ENCODE data around the gene MSH5.

Gene MSH5

GRCh38 chr6:31736021-31736767 lies 3.6 kb upstream of the MSH5 start, which contains the start of gene CLIC1:
Gene CLIC1 (minus strand): TSS chr6:31736530. CDS start chr6:31736300, 230 bp downstream.
- no peaks in the 10 kb centered on the region; the same call in 1 of the 2 replicates for H3K9me3 ChIP-seq
- no peak for TF ChIP-seq CTCF (IDR thresholded peaks at IDR 0.05; ENCODE audit: low read depth, low read length)
- peak; percentile 82 for DNase-seq
- peaks cover 29% of the 10 kb centered on the region for H3K36me3 ChIP-seq
- H3K27me3 ChIP-seq: no peaks in the 10 kb centered on the region
- H3K4me3 ChIP-seq (ENCODE audit: low read depth, low read length): peak within 1 kb of the TSS; percentile 99
- H3K4me1 ChIP-seq: peaks cover 4% of the 10 kb centered on the region

- peaks cover 4% of the 10 kb centered on the region for H3K4me1 ChIP-seq
- no peaks in the 10 kb centered on the region; the same call in 1 of the 2 replicates for H3K9me3 ChIP-seq
- peaks cover 25% of the 10 kb centered on the region for H3K36me3 ChIP-seq
- DNase-seq: no peak
- H3K27me3 ChIP-seq: no peaks in the 10 kb centered on the region
- peak overlapping the region; percentile 99 for H3K4me3 ChIP-seq (ENCODE audit: low read depth, low read length)
- TF ChIP-seq CTCF (IDR thresholded peaks at IDR 0.05; ENCODE audit: low read depth, low read length): no peak
Observed at GRCh38 chr6:31736768-31737314, 3.0 kb upstream of the MSH5 start.

GRCh38 chr6:31737315-31737990 lies 2.4 kb upstream of the MSH5 start:
- Histone ChIP-seq H3K4me1 (peaks cover 4% of the 10 kb centered on the region), H3K4me3 (ENCODE audit: low read depth, low read length) (no peak overlapping the region), H3K9me3 (no peaks in the 10 kb centered on the region; the same call in 1 of the 2 replicates), H3K36me3 (peaks cover 19% of the 10 kb centered on the region), H3K27me3 (no peaks in the 10 kb centered on the region)
- TF ChIP-seq CTCF (IDR thresholded peaks at IDR 0.05; ENCODE audit: low read depth, low read length): no peak
- no peak for DNase-seq

GRCh38 chr6:31737991-31738979 lies 1.5 kb upstream of the MSH5 start:
- TF ChIP-seq CTCF (IDR thresholded peaks at IDR 0.05; ENCODE audit: low read depth, low read length): no peak
- no peaks in the 10 kb centered on the region for H3K27me3 ChIP-seq
- peaks cover 16% of the 10 kb centered on the region for H3K36me3 ChIP-seq
- no peak for DNase-seq
- H3K4me3 ChIP-seq (ENCODE audit: low read depth, low read length): no peak overlapping the region
- H3K9me3 ChIP-seq: no peaks in the 10 kb centered on the region; the same call in 1 of the 2 replicates
- H3K4me1 ChIP-seq: peaks cover 4% of the 10 kb centered on the region

- peak overlapping the region; percentile 66 for H3K4me3 ChIP-seq (ENCODE audit: low read depth, low read length)
- no peaks in the 10 kb centered on the region; the same call in 1 of the 2 replicates for H3K9me3 ChIP-seq
- no peak for TF ChIP-seq CTCF (IDR thresholded peaks at IDR 0.05; ENCODE audit: low read depth, low read length)
- no peaks in the 10 kb centered on the region for H3K27me3 ChIP-seq
- no peak for DNase-seq
- peaks cover 4% of the 10 kb centered on the region for H3K4me1 ChIP-seq
- H3K36me3 ChIP-seq: peaks cover 5% of the 10 kb centered on the region; the same call in 1 of the 2 replicates
Observed at GRCh38 chr6:31740397-31741223, 805 bp downstream of the MSH5 start.

All from BE2C (cell line).